Endothelial cell of umbilical vein (primary cell): ENCODE results near the gene COL9A1. TPM values are rescaled to one million over a fixed set of nuclear protein-coding genes. Genes with fewer than 3 reads are reported as not detected.

ENCODE experiments used
- BruUV-seq: library from RNA; stranded (reverse); fragments of 400-500 nt; replicated peaks from 2 replicates; lab custom pipeline; 2021; lab: Mats Ljungman, UMichigan
- CTCF ChIA-PET: fragments of 300-600, 350-600 bp; sonication (Branson Sonifier 250); formaldehyde crosslinking; loops from one replicate; lab custom pipeline; 2021; ENCODE audit warnings: antibody characterized with exemption, inconsistent platforms; lab: Charles Lee
- POLR2A ChIA-PET: fragments of 300-600, 350-600 bp; sonication (Branson Sonifier 250); formaldehyde crosslinking; loops from one replicate; lab custom pipeline; 2021; ENCODE audit warnings: antibody characterized with exemption, inconsistent platforms; lab: Charles Lee
- DNase-seq: peaks from one replicate; pipeline ENCODE4 v3.0.0-alpha.2; 2011; ENCODE audit warnings: low read depth, low spot score
- FAIRE-seq: peaks from 2 replicates; lab custom pipeline; 2011; peaks lifted over from hg19 to GRCh38; lab: Jason Lieb, UNC
- H2AFZ ChIP-seq: 2 replicates; pipeline ENCODE4 v1.6.0; 2012; ENCODE audit warnings: low read depth, low read length, control low read depth, inconsistent platforms
- H3K27ac ChIP-seq: 2 replicates; pipeline ENCODE4 v1.5.1; 2011; ENCODE audit warnings: low read depth, mild to moderate bottlenecking, control low read depth, low read length, moderate library complexity; ENCODE audit not compliant: insufficient read depth
- H3K27me3 ChIP-seq, 2 experiments: 2 replicates each; pipeline versions ENCODE4 v1.6.0 to v1.6.1; 2011; ENCODE audit warnings: low read length in 2 of 2, mixed read lengths in 1 of 2; ENCODE audit not compliant: control insufficient read depth in 2 of 2, insufficient read depth in 2 of 2
- H3K36me3 ChIP-seq, 2 experiments: 2 replicates in 1 of 2; 3 replicates in 1 of 2; pipeline ENCODE4 v1.5.1; 2011; ENCODE audit warnings: low read length in 2 of 2, mild to moderate bottlenecking in 1 of 2, moderate library complexity in 1 of 2; ENCODE audit not compliant: control insufficient read depth in 2 of 2, insufficient read depth in 2 of 2; ENCODE audit errors: extremely low read depth in 1 of 2
- H3K4me1 ChIP-seq: 3 replicates; pipeline ENCODE4 v1.5.1; 2011; ENCODE audit warnings: mild to moderate bottlenecking, low read length; ENCODE audit not compliant: control insufficient read depth, insufficient read depth; ENCODE audit errors: extremely low read depth
- H3K4me2 ChIP-seq: 2 replicates; pipeline ENCODE4 v1.6.1; 2011; ENCODE audit warnings: low read length, control low read depth, mixed read lengths; ENCODE audit not compliant: insufficient read depth
- H3K4me3 ChIP-seq, 3 experiments: fragments of 200-600 bp in 1 of 3; sonication (generic), shearing (Covaris generic) in 1 of 3; replicated peaks in 1 of 3; 2 replicates each; pipeline ENCODE4 v1.5.1; 2011 to 2016; ENCODE audit warnings: control low read depth in 3 of 3, low read length in 3 of 3, mild to moderate bottlenecking in 2 of 3, inconsistent platforms in 1 of 3, low read depth in 1 of 3, moderate library complexity in 1 of 3; ENCODE audit not compliant: insufficient read depth in 1 of 3
- H3K79me2 ChIP-seq: 2 replicates; pipeline ENCODE4 v1.6.0; 2012; ENCODE audit warnings: low read length, inconsistent platforms; ENCODE audit not compliant: control insufficient read depth, insufficient read depth
- H3K9ac ChIP-seq: replicated peaks from 2 replicates; pipeline ENCODE3; 2011; ENCODE audit warnings: low read length, control low read depth; ENCODE audit not compliant: insufficient read depth; ENCODE audit errors: extremely low read depth
- H3K9me1 ChIP-seq: replicated peaks from 3 replicates; pipeline ENCODE4 v1.6.0; 2011; ENCODE audit warnings: mild to moderate bottlenecking, low read length; ENCODE audit not compliant: control insufficient read depth, insufficient read depth; ENCODE audit errors: extremely low read depth
- H3K9me3 ChIP-seq: replicated peaks from 2 replicates; pipeline ENCODE4 v1.5.1; 2012; ENCODE audit warnings: low read length, inconsistent platforms; ENCODE audit not compliant: control insufficient read depth, insufficient read depth
- H4K20me1 ChIP-seq: replicated peaks from 2 replicates; pipeline ENCODE3; 2011; ENCODE audit warnings: mild to moderate bottlenecking, low read length; ENCODE audit not compliant: control insufficient read depth, insufficient read depth; ENCODE audit errors: extremely low read depth
- FOS ChIP-seq: IDR thresholded peaks from 2 replicates; pipeline ENCODE4 v1.6.1; 2011; ENCODE audit warnings: mild to moderate bottlenecking, low read length, moderate library complexity, borderline replicate concordance; ENCODE audit not compliant: insufficient read depth
- GATA2 ChIP-seq: IDR thresholded peaks from 2 replicates; pipeline ENCODE4 v1.7.0; 2011; ENCODE audit warnings: low read depth, mild to moderate bottlenecking, moderate library complexity, mixed read lengths, low read length; ENCODE audit not compliant: insufficient read length, insufficient read depth
- MYC ChIP-seq: IDR thresholded peaks from one replicate; pipeline ENCODE4 v1.6.1; 2011; ENCODE audit warnings: mild to moderate bottlenecking, low read depth, low read length
- POLR2A ChIP-seq: IDR thresholded peaks from 2 replicates; pipeline ENCODE4 v1.6.1; 2012; ENCODE audit warnings: low read depth, mild to moderate bottlenecking, control low read depth, low read length
- POLR2AphosphoS5 ChIP-seq: IDR thresholded peaks from 2 replicates; pipeline ENCODE4 v1.6.1; 2012; ENCODE audit warnings: low read depth, mild to moderate bottlenecking, control low read depth, low read length, moderate library complexity; ENCODE audit not compliant: insufficient read depth
- dilution Hi-C: fragments of 300-500 bp; cut with MboI; formaldehyde crosslinking; loops from one replicate; pipeline ENCODE4 v1.15.0; 2019; ENCODE audit warnings: low sequenced_read_pairs; ENCODE audit not compliant: extremely low pct_ligation_motif_present
- intact Hi-C: fragments of 100-400 bp; cut with micrococcal nuclease; formaldehyde crosslinking; loops from one replicate; pipeline ENCODE4 v1.10.0; 2022
- polyA plus RNA-seq, 4 experiments: library from polyadenylated mRNA; depleted of rRNA in 3 of 4; stranded (reverse) in 3 of 4; unstranded in 1 of 4; fragments of >200 nt; gene quantifications; 2 replicates each; pipeline versions ENCODE4 v1.2.1 to v1.2.3, GENCODE V29; 2011 to 2012; ENCODE audit warnings: missing spikeins in 1 of 4
- total RNA-seq: library from RNA; stranded (reverse); gene quantifications from 2 replicates; pipeline ENCODE4 v1.2.3, GENCODE V29; 2021

COL9A1 gene
- total and polyA plus RNA-seq, 2 donors (not counting 3 experiments of a cell fraction or from before 2014, with no cell fraction given): not detected

GRCh38 chr6:70168681-70169377 is 134.1 kb downstream of the COL9A1 start:
- H2AFZ ChIP-seq: no peak overlapping the region
- dilution Hi-C loops: no loop called here
- no peak overlapping the region for H3K4me3 ChIP-seq
- no peaks in the 10 kb centered on the region for H3K79me2 ChIP-seq
- POLR2A ChIA-PET: no interaction called here
- FAIRE-seq: no peak
- H3K36me3 ChIP-seq: no peaks in the 10 kb centered on the region
- H4K20me1 ChIP-seq: no peaks in the 10 kb centered on the region
- TF ChIP-seq MYC: no peak
- no peak for TF ChIP-seq POLR2AphosphoS5
- no peak for TF ChIP-seq POLR2A
- TF ChIP-seq FOS: no peak
- no peak for TF ChIP-seq GATA2
- H3K9me1 ChIP-seq: no peaks in the 10 kb centered on the region
- no peaks in the 10 kb centered on the region for H3K27me3 ChIP-seq
- no TSS peak for BruUV-seq
- intact Hi-C loops: loop anchor here (5.0 kb wide), 1 partner anchor 332 kb away; no protein-coding TSS in a partner anchor
- no peak overlapping the region for H3K27ac ChIP-seq
- no peaks in the 10 kb centered on the region for H3K4me1 ChIP-seq
- no peak overlapping the region for H3K4me2 ChIP-seq
- H3K9me3 ChIP-seq: no peaks in the 10 kb centered on the region
- DNase-seq: no peak
- CTCF ChIA-PET: no interaction called here
- no peak overlapping the region for H3K9ac ChIP-seq

Other genes with a start within 250 kb of the COL9A1 start
- gene FAM135A, start 110.4 kb upstream of the COL9A1 start, total RNA-seq: 9.6 and 11.5 TPM in 2 replicates
- gene FAM135A, start 110.4 kb upstream of the COL9A1 start, polyA plus RNA-seq: 3.0 and 3.7 TPM in 2 replicates